ENCODE data around the gene LHX4. TPM values are rescaled to one million over a fixed set of nuclear protein-coding genes. Genes with fewer than 3 reads are reported as not detected.

LHX4 gene
- total and polyA plus RNA-seq, 4 donors: 0.05 to 0.25 TPM; not detected in 2

GRCh38 chr1:180267211-180267561, 37.1 kb downstream of the LHX4 start:
- Histone ChIP-seq H3K9me3 (ENCODE audit: control insufficient read depth, low read length) (no peaks in the 10 kb centered on the region), H3K36me3 (ENCODE audit: control insufficient read depth in 1 of 2, insufficient read depth in 2 of 2, low read length in 1 of 2) (no peaks in the 10 kb centered on the region), H3K4me3 (ENCODE audit: low read length in 2 of 2) (no peak overlapping the region), H3K27ac (ENCODE audit: low read depth in 1 of 2, low read length in 2 of 2) (no peak overlapping the region), H3K4me1 (ENCODE audit: control insufficient read depth in 1 of 2, insufficient read depth in 2 of 2, low read length in 2 of 2) (no peaks in the 10 kb centered on the region), H3K27me3 (ENCODE audit: control insufficient read depth in 1 of 2, insufficient read depth in 2 of 2, low read length in 1 of 2) (no peaks in the 10 kb centered on the region)
- intact Hi-C loops (cut with DNase I): no loop called here
- peak in 1 of 2 donors; percentile 61 for DNase-seq
- 85 to 91% methylated on average over 12 of the region's 12 CpGs for WGBS, 2 donors
- no peak for ATAC-seq (ENCODE audit: low FRiP score)

GRCh38 chr1:180267761-180268555, 37.9 kb downstream of the LHX4 start:
- ATAC-seq (ENCODE audit: low FRiP score): no peak
- peak in 1 of 2 donors; percentile 23 for DNase-seq
- H3K4me1 ChIP-seq (ENCODE audit: control insufficient read depth in 1 of 2, insufficient read depth in 2 of 2, low read length in 2 of 2): no peaks in the 10 kb centered on the region
- H3K4me3 ChIP-seq (ENCODE audit: low read length in 2 of 2): no peak overlapping the region
- no peak overlapping the region for H3K27ac ChIP-seq (ENCODE audit: low read depth in 1 of 2, low read length in 2 of 2)
- H3K9me3 ChIP-seq (ENCODE audit: control insufficient read depth, low read length): no peaks in the 10 kb centered on the region
- no peaks in the 10 kb centered on the region for H3K36me3 ChIP-seq (ENCODE audit: control insufficient read depth in 1 of 2, insufficient read depth in 2 of 2, low read length in 1 of 2)
- WGBS, 2 donors: 78% methylated on average over 5 of the region's 5 CpGs
- no peaks in the 10 kb centered on the region for H3K27me3 ChIP-seq (ENCODE audit: control insufficient read depth in 1 of 2, insufficient read depth in 2 of 2, low read length in 1 of 2)
- intact Hi-C loops (cut with DNase I): no loop called here

GRCh38 chr1:180268556-180269075, 38.6 kb downstream of the LHX4 start:
- DNase-seq (peak in 1 of 2 donors; percentile 6), ATAC-seq (ENCODE audit: low FRiP score) (no peak)
- no peaks in the 10 kb centered on the region for H3K9me3 ChIP-seq (ENCODE audit: control insufficient read depth, low read length)
- 67 to 71% methylated on average over 9 of the region's 9 CpGs for WGBS, 2 donors
- no peaks in the 10 kb centered on the region for H3K27me3 ChIP-seq (ENCODE audit: control insufficient read depth in 1 of 2, insufficient read depth in 2 of 2, low read length in 1 of 2)
- no peak overlapping the region for H3K4me3 ChIP-seq (ENCODE audit: low read length in 2 of 2)
- no peak overlapping the region for H3K27ac ChIP-seq (ENCODE audit: low read depth in 1 of 2, low read length in 2 of 2)
- H3K4me1 ChIP-seq (ENCODE audit: control insufficient read depth in 1 of 2, insufficient read depth in 2 of 2, low read length in 2 of 2): no peaks in the 10 kb centered on the region
- H3K36me3 ChIP-seq (ENCODE audit: control insufficient read depth in 1 of 2, insufficient read depth in 2 of 2, low read length in 1 of 2): no peaks in the 10 kb centered on the region
- intact Hi-C loops (cut with DNase I): no loop called here

- WGBS, 2 donors: 65 to 73% methylated on average over 14 of the region's 14 CpGs
- ATAC-seq (ENCODE audit: low FRiP score): no peak
These were observed 39.8 kb downstream of the LHX4 start for GRCh38 chr1:180269645-180270529.

GRCh38 chr1:180270530-180271271, 40.6 kb downstream of the LHX4 start:
- no peak for ATAC-seq (ENCODE audit: low FRiP score)
- WGBS, 2 donors: 74 to 79% methylated on average over 8 of the region's 8 CpGs
- H3K27me3 ChIP-seq (ENCODE audit: control insufficient read depth in 1 of 2, insufficient read depth in 2 of 2, low read length in 1 of 2): no peaks in the 10 kb centered on the region
- no peak overlapping the region for H3K4me3 ChIP-seq (ENCODE audit: low read length in 2 of 2)
- peak in 1 of 2 donors; percentile 49 for DNase-seq
- H3K27ac ChIP-seq (ENCODE audit: low read depth in 1 of 2, low read length in 2 of 2): no peak overlapping the region
- no peaks in the 10 kb centered on the region for H3K4me1 ChIP-seq (ENCODE audit: control insufficient read depth in 1 of 2, insufficient read depth in 2 of 2, low read length in 2 of 2)
- H3K9me3 ChIP-seq (ENCODE audit: control insufficient read depth, low read length): no peaks in the 10 kb centered on the region
- H3K36me3 ChIP-seq (ENCODE audit: control insufficient read depth in 1 of 2, insufficient read depth in 2 of 2, low read length in 1 of 2): peaks cover 0 to 1% of the 10 kb centered on the region in 2 donors
- intact Hi-C loops (cut with DNase I): no loop called here

More at GRCh38 chr1:180269645-180270529, 39.8 kb downstream of the LHX4 start:
- intact Hi-C loops (cut with DNase I): no loop called here
- H3K4me1 ChIP-seq (ENCODE audit: control insufficient read depth in 1 of 2, insufficient read depth in 2 of 2, low read length in 2 of 2): no peaks in the 10 kb centered on the region
- no peak overlapping the region for H3K4me3 ChIP-seq (ENCODE audit: low read length in 2 of 2)
- H3K27ac ChIP-seq (ENCODE audit: low read depth in 1 of 2, low read length in 2 of 2): no peak overlapping the region
- no peaks in the 10 kb centered on the region for H3K9me3 ChIP-seq (ENCODE audit: control insufficient read depth, low read length)
- DNase-seq: peak; percentile 33 to 66
- no peaks in the 10 kb centered on the region for H3K27me3 ChIP-seq (ENCODE audit: control insufficient read depth in 1 of 2, insufficient read depth in 2 of 2, low read length in 1 of 2)
- H3K36me3 ChIP-seq (ENCODE audit: control insufficient read depth in 1 of 2, insufficient read depth in 2 of 2, low read length in 1 of 2): no peaks in the 10 kb centered on the region

- intact Hi-C loops (cut with DNase I): no loop called here
- Histone ChIP-seq H3K4me3 (ENCODE audit: low read length in 2 of 2) (no peak overlapping the region), H3K27me3 (ENCODE audit: control insufficient read depth in 1 of 2, insufficient read depth in 2 of 2, low read length in 1 of 2) (no peaks in the 10 kb centered on the region), H3K36me3 (ENCODE audit: control insufficient read depth in 1 of 2, insufficient read depth in 2 of 2, low read length in 1 of 2) (peaks cover 0 to 3% of the 10 kb centered on the region in 2 donors), H3K9me3 (ENCODE audit: control insufficient read depth, low read length) (no peaks in the 10 kb centered on the region), H3K27ac (ENCODE audit: low read depth in 1 of 2, low read length in 2 of 2) (no peak overlapping the region), H3K4me1 (ENCODE audit: control insufficient read depth in 1 of 2, insufficient read depth in 2 of 2, low read length in 2 of 2) (no peaks in the 10 kb centered on the region)
- ATAC-seq (ENCODE audit: low FRiP score): no peak
- WGBS, 2 donors: 76 to 79% methylated on average over 23 of the region's 23 CpGs
- DNase-seq: peak in 1 of 2 donors; percentile 38
These were observed 41.5 kb downstream of the LHX4 start for GRCh38 chr1:180271272-180272255.

GRCh38 chr1:180272395-180272794, 42.3 kb downstream of the LHX4 start:
- H3K4me3 ChIP-seq (ENCODE audit: low read length in 2 of 2): no peak overlapping the region
- H3K27me3 ChIP-seq (ENCODE audit: control insufficient read depth in 1 of 2, insufficient read depth in 2 of 2, low read length in 1 of 2): no peaks in the 10 kb centered on the region
- H3K9me3 ChIP-seq (ENCODE audit: control insufficient read depth, low read length): no peaks in the 10 kb centered on the region
- WGBS, 2 donors: 94 to 95% methylated on average over 4 of the region's 4 CpGs
- ATAC-seq (ENCODE audit: low FRiP score): no peak
- intact Hi-C loops (cut with DNase I): no loop called here
- peaks cover 0 to 3% of the 10 kb centered on the region in 2 donors for H3K36me3 ChIP-seq (ENCODE audit: control insufficient read depth in 1 of 2, insufficient read depth in 2 of 2, low read length in 1 of 2)
- no peak overlapping the region for H3K27ac ChIP-seq (ENCODE audit: low read depth in 1 of 2, low read length in 2 of 2)
- no peaks in the 10 kb centered on the region for H3K4me1 ChIP-seq (ENCODE audit: control insufficient read depth in 1 of 2, insufficient read depth in 2 of 2, low read length in 2 of 2)
- DNase-seq: no peak

Data from aorta (tissue), 5 donors.